IPS DF 6.9 (cell line): ENCODE results near the gene C19orf81.

Source experiments
- DNase-seq: peaks from one replicate; pipeline ENCODE4 v3.0.0-alpha.2; 2013; ENCODE audit warnings: low read depth, low spot score
- H3K27ac ChIP-seq: one replicate; pipeline ENCODE4 v1.5.1; 2013; ENCODE audit warnings: low read length, control low read depth
- H3K27me3 ChIP-seq: 2 replicates; pipeline ENCODE4 v1.6.1; 2013; ENCODE audit warnings: mild to moderate bottlenecking, low read length; ENCODE audit not compliant: control insufficient read depth, insufficient read depth
- H3K36me3 ChIP-seq: 2 replicates; pipeline ENCODE4 v1.6.1; 2013; ENCODE audit warnings: low read length; ENCODE audit not compliant: control insufficient read depth, insufficient read depth
- H3K4me1 ChIP-seq: 2 replicates; pipeline ENCODE4 v1.6.1; 2013; ENCODE audit warnings: low read length; ENCODE audit not compliant: control insufficient read depth, insufficient read depth
- H3K4me3 ChIP-seq: 2 replicates; pipeline ENCODE4 v1.5.1; 2013; ENCODE audit warnings: mild to moderate bottlenecking, low read length
- H3K9me3 ChIP-seq: 2 replicates; pipeline ENCODE4 v1.6.1; 2013; ENCODE audit warnings: low read length, inconsistent platforms; ENCODE audit not compliant: control insufficient read depth, insufficient read depth
- WGBS: extraction: QIAGEN DNeasy Blood & Tissue Kit; methylation state at CpG from one replicate; pipeline ENCODE4 v1.1.7; 2013; ENCODE audit warnings: mixed read lengths, missing lambda C conversion rate; ENCODE audit not compliant: insufficient read length, insufficient coverage; 5-methylcytosine and 5-hydroxymethylcytosine counted together

C19orf81 gene

DNA sequence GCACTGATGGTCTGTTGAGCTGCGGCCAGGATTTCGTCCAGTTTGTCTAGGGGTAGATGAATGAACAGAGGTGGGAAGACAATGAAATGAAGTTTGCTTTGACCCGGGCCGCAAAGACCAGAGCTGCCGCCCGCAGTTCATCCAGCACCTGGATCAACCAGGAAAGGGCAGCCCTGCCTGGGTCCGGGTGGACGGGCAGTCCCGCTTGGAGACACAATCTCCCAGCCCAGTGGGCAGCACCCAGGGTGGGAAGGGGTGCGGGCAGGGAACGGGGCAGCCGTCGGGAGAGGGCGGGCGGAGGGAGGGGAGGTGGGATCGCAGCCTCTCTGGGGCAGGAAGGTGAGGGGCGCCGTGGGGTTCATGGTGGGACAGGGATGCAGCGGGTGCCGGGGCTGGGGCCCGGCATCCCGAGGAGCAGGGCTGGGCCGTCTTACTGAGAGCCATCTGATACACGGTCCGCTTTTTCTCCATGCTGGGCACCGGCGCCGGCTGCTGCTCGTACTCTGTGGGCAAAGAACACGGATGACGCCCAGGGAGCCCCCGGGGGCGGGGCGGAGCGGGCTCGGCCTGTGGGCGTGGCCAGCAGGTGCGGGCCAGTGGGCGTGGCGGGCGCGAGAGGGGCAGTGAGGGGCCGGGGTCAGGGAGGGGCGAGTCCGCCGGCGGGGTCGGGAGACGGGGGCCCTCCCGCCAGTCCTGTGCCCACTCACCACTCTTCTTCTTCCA is 37.2 kb downstream of the C19orf81 start:
- Histone ChIP-seq H3K36me3 (no peaks in the 10 kb centered on the region; the same call in 1 of the 2 replicates), H3K9me3 (peaks cover 22% of the 10 kb centered on the region), H3K27me3 (no peaks in the 10 kb centered on the region), H3K4me3 (no peak overlapping the region), H3K4me1 (no peaks in the 10 kb centered on the region), H3K27ac (no peak overlapping the region)
- no CpG with 5 or more reads among the region's 50 CpGs for WGBS
- DNase-seq: no peak

- Histone ChIP-seq H3K4me3 (no peak overlapping the region), H3K27ac (no peak overlapping the region), H3K27me3 (no peaks in the 10 kb centered on the region), H3K9me3 (peaks cover 28% of the 10 kb centered on the region), H3K4me1 (no peaks in the 10 kb centered on the region), H3K36me3 (no peaks in the 10 kb centered on the region; the same call in 1 of the 2 replicates)
- no peak for DNase-seq
- WGBS: no CpG with 5 or more reads among the region's 19 CpGs
Measured at GRCh38 chr19:50688766-50689165, 39.5 kb downstream of the C19orf81 start.

DNA sequence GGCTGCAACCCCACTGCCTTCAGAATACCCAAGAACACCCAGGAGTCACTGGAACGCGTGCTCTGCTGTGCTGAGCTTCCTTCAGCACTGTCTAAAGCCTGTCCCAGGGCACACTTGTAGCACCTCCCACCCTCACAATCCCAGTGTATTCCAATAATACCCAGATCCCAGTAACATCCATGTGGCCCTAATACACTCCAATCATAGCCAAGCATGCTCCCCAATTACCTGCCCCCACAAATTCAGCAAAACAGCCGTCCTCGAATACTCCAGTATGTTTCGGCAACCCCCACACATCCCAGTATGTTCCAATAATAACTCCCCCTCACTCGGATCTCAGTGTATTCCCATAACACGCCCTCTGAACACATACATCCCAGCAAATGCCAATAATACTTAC is 41.2 kb downstream of the C19orf81 start:
- Histone ChIP-seq H3K36me3 (no peaks in the 10 kb centered on the region; the same call in 1 of the 2 replicates), H3K27ac (no peak overlapping the region), H3K4me1 (no peaks in the 10 kb centered on the region), H3K4me3 (no peak overlapping the region), H3K9me3 (peaks cover 24% of the 10 kb centered on the region), H3K27me3 (no peaks in the 10 kb centered on the region)
- no peak for DNase-seq
- no CpG with 5 or more reads among the region's 7 CpGs for WGBS

DNA sequence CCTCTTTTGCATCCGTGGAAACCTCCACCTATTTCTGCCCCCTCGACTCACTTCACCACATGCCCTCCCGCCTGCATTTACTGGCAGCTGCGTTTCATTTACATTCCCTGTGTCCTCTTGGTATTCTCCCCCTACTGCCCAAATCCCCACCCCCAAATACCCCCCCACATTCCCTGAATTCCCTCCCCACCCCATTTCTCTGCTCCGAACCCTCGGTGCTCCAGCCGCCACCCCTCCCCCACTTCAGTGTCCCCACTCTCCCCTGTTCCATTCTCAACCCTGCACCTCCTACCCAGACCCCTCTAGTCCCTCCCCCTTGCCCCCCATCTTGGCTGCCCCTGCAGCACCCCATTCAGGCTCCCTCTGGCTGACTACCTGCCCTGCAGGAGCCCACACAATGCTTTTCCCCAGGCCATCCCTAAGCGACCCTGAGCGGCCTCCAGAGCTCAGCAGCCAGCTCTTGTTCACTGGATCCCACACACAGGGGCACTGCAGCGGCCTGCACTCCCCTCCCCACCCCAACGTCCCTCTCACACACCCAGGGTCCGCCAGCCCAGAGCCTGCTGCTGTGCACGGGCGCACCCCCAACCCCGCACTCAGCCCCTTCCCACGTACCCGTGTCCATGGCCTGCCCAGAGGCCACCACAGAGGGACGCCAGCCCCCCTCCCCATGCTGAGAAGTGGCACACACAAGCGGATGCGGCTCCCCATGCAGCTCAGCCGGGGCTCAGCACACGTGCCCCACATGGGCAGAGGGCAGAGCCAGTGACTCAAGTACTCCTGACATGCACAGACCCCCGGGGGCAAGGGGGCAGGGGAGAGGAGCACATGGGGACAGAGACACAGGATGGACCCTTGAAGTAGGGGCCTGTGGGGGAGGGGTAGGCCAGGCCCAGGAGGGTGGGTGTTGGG is 44.1 kb downstream of the C19orf81 start:
- DNase-seq: no peak
- Histone ChIP-seq H3K36me3 (no peaks in the 10 kb centered on the region; the same call in 1 of the 2 replicates), H3K27ac (no peak overlapping the region), H3K4me1 (no peaks in the 10 kb centered on the region), H3K9me3 (peaks cover 21% of the 10 kb centered on the region), H3K4me3 (no peak overlapping the region), H3K27me3 (no peaks in the 10 kb centered on the region)
- WGBS: no CpG with 5 or more reads among the region's 23 CpGs

DNA sequence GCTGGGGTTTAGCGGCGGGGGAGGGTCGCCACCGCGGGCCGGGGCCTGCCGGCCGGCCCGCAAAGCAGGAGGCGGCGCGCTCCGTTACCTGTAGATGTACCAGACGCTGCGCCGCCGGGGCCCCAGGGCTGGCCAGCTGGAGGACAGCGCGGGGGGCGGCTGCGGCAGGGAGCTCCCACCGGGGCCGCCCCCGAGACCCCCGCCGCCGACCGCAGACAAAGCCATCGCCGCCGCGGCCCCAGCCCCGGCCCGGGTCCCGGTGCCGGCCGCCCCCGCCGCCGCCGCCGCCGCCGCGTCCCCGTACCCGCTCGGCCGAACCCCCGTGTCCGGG is 45.5 kb downstream of the C19orf81 start:
- Histone ChIP-seq H3K4me1 (no peaks in the 10 kb centered on the region), H3K4me3 (no peak overlapping the region), H3K9me3 (peaks cover 26% of the 10 kb centered on the region), H3K27ac (no peak overlapping the region), H3K36me3 (no peaks in the 10 kb centered on the region; the same call in 1 of the 2 replicates), H3K27me3 (no peaks in the 10 kb centered on the region)
- no peak for DNase-seq
- WGBS: no CpG with 5 or more reads among the region's 51 CpGs

GRCh38 chr19:50695251-50696093 is 46.2 kb downstream of the C19orf81 start:
- no CpG with 5 or more reads among the region's 81 CpGs for WGBS
- Histone ChIP-seq H3K4me1 (no peaks in the 10 kb centered on the region), H3K36me3 (no peaks in the 10 kb centered on the region; the same call in 1 of the 2 replicates), H3K4me3 (no peak overlapping the region; the same call in 1 of the 2 replicates), H3K9me3 (peaks cover 24% of the 10 kb centered on the region), H3K27ac (no peak overlapping the region), H3K27me3 (no peaks in the 10 kb centered on the region)
- no peak for DNase-seq

GRCh38 chr19:50696094-50696483 is 46.8 kb downstream of the C19orf81 start:
- Histone ChIP-seq H3K27ac (no peak overlapping the region), H3K27me3 (no peaks in the 10 kb centered on the region), H3K4me3 (no peak overlapping the region), H3K36me3 (no peaks in the 10 kb centered on the region; the same call in 1 of the 2 replicates), H3K4me1 (no peaks in the 10 kb centered on the region), H3K9me3 (peaks cover 21% of the 10 kb centered on the region)
- no peak for DNase-seq
- WGBS: no CpG with 5 or more reads among the region's 15 CpGs

DNA sequence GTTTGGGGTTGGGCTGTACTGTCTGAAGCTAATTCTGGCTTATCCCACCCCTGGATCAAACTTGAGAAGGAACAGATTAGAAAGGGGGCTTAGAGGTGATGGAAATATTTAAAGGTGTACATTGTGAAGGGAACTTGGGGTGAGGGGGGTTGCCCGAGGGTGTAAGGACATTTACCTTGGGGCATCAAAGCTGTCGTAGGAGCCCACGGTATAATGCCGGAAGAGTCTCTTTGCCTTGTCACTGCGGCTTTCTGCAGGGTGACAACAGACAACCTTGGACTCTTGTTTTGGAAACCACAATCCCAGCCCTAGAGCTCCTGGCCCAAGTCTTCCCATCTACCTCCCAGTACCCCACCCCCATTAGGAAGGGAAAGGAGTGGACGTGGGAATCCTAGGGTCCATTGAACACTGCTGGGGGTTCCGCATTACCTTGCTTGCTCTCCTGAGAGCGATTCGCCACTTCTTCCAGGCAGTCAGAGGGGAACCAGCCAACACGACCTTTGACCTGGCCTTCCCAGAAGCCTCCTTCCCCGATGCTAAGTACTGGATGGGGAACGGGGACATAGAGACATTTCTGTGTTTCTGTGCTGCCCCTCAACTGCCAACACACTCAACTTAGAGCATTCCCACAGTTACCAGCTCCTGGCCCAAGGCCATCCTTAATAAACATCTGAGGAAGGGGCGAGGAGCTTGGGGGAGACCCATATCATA is 48.3 kb downstream of the C19orf81 start:
- no CpG with 5 or more reads among the region's 13 CpGs for WGBS
- no peak overlapping the region for H3K4me3 ChIP-seq
- H3K27me3 ChIP-seq: no peaks in the 10 kb centered on the region
- no peak for DNase-seq
- no peaks in the 10 kb centered on the region for H3K4me1 ChIP-seq
- H3K27ac ChIP-seq: no peak overlapping the region
- no peaks in the 10 kb centered on the region; the same call in 1 of the 2 replicates for H3K36me3 ChIP-seq
- H3K9me3 ChIP-seq: peaks cover 22% of the 10 kb centered on the region

DNA sequence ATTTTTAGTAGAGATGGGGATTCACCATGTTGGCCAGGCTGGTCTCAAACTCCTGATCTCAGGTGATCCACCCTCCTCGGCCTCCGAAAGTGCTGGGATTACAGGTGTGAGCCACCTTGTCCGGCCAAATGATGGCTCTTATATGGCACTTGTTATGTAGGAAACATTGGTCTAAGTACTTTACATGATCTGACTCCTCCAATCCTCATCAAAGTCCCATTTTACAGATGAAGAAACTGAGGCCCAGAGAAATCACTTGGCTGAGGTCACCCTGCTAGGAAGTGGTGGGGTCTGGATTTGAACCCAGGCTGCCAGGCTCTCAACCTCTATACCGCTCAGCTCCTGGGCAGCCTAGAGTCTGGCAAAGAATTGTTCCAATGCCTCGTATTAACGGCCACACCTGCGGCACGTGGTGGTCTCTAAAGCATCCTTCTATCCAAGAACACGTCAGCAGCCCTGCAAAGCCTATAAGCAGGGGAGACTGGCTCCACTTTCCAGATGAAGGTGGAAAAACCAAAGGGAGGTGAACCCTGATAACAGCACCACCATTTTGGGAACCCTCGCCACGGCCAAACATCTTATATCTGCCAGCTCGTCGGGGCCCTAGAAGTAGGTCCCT is 52.2 kb downstream of the C19orf81 start:
- WGBS: no CpG with 5 or more reads among the region's 13 CpGs
- peaks cover 27% of the 10 kb centered on the region for H3K9me3 ChIP-seq
- no peak for DNase-seq
- no peak overlapping the region for H3K27ac ChIP-seq
- no peaks in the 10 kb centered on the region for H3K36me3 ChIP-seq
- no peaks in the 10 kb centered on the region for H3K4me1 ChIP-seq
- H3K4me3 ChIP-seq: no peak overlapping the region
- H3K27me3 ChIP-seq: no peaks in the 10 kb centered on the region
